LNCAP (cell line): ENCODE measurements around the gene SSTR5.

Source experiments
- TF ChIP-seq, protein P1 (sequence below): fragments of 450-650 bp; IDR thresholded peaks from 2 replicates; pipeline ENCODE4 v1.5.1; 2017; ENCODE audit warnings: mild to moderate bottlenecking

SSTR5 gene

DNA sequence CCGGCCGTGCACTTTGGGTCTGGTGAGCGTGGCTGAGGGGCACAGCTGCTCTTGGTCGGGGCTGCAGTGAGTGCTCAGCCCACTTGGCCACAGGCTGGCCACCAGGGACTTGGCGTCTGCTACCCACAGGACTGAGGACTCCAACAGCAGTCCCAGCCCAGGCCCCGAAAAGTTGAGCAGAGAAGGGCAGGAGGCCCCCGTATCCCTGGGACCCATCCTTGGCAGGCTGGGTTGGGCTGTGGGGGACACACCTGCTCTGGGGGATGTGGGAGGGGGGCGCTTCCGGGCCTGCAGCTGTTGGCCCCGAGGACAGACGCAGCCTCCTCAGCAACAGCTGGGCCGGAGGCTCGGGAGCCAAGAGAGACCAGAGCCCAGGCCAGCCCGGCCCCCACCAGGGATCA, 19.4 kb upstream of the SSTR5 start:
- TF ChIP-seq, protein P1, sequence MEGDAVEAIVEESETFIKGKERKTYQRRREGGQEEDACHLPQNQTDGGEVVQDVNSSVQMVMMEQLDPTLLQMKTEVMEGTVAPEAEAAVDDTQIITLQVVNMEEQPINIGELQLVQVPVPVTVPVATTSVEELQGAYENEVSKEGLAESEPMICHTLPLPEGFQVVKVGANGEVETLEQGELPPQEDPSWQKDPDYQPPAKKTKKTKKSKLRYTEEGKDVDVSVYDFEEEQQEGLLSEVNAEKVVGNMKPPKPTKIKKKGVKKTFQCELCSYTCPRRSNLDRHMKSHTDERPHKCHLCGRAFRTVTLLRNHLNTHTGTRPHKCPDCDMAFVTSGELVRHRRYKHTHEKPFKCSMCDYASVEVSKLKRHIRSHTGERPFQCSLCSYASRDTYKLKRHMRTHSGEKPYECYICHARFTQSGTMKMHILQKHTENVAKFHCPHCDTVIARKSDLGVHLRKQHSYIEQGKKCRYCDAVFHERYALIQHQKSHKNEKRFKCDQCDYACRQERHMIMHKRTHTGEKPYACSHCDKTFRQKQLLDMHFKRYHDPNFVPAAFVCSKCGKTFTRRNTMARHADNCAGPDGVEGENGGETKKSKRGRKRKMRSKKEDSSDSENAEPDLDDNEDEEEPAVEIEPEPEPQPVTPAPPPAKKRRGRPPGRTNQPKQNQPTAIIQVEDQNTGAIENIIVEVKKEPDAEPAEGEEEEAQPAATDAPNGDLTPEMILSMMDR: no peak

DNA sequence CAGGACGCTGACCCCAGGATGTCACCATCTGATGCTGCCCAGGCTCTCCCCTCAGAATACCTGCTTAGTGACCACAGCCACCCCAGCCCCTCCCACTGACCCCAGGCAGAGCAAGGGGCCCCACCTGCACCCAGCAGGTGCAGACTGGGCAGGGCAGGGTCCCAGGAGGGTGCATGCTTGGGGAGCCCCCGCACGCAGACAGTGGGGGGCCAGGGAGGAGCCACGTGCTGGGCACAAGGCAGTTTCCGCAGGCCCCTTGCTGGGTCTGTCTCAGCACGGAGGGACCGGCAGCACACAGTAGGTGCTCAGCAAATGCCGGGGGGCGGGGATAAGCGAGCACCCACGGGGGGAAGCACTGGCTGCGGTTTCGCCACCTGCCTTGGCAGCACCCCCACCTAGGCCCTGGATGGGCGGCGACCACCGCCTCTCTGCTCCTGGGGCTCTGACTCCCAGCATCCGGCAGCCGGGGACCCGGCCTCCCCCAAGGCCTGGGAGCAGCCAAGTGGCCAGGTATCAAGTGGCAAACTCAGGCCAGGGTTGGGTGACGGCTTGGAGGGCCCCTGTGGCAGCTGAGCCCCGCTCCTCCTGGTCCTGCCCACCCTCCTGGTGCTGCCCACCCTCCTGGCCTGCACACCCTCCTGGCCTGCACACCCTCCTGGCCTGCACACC, 18.7 kb upstream of the SSTR5 start:
- TF ChIP-seq, protein P1: no peak

DNA sequence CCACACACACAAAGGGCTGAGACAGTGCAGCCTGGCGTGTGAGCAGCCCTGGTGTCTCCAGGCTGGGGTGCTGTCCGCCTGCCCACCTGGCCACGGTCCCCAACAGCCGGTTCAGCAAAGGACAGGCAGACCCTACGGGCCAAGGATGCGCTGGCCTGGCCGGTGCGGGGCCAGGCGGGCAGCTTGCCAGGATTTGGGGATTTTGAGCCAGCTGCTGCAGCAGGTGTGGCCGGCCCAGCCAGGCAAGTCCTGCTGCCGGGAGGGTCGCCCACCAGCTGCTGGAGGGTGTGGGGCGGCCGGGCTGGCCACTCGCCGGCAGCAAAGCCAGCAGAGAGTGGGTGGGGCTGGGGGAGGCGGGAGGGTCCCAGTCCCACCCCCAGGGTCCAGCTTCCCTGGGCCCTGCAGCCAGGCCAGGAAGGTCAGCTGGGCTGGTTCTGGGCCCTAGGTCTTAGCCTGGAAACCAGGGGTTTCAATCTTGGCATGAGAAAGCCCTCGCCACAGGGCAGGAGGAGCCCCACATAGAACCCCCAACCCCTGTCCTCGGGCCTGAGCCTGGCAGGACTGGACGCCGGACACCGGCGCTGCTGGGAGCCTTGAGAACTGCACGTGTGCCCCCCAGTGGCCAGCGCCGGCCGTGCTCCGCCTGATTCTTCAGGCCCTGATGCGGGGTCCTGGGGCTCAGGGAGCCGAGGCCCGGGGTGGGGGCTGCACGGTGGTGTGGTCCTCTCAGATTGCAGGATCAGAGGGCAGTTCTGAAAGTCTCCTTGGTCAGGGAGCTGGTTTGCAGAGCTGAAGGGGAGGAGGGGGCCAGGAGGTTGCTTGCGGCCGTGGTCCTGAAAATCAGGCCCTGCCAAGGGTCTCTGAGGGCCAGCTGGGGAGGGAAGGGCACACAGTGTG, 17.6 kb upstream of the SSTR5 start:
- TF ChIP-seq, protein P1: peak; percentile 93

DNA sequence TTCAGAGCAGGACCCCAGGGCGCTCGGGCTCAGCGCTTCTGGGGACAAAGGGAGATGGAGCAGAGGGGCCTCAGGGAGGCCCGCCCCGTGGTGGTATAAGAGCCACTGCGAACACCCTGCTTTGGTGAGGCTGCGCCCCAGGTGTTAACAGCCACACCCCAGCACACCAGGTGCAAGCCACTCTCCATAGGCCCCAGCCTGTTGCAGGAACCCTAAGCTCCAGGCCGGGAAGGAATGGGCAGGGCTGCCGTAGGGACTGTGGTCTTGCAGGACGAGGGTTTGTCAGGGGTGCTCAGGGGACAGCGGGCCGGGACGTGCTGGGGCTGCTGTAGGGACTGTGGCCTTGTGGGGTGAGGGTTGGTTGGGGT, 17.0 kb upstream of the SSTR5 start:
- TF ChIP-seq, protein P1: no peak

DNA sequence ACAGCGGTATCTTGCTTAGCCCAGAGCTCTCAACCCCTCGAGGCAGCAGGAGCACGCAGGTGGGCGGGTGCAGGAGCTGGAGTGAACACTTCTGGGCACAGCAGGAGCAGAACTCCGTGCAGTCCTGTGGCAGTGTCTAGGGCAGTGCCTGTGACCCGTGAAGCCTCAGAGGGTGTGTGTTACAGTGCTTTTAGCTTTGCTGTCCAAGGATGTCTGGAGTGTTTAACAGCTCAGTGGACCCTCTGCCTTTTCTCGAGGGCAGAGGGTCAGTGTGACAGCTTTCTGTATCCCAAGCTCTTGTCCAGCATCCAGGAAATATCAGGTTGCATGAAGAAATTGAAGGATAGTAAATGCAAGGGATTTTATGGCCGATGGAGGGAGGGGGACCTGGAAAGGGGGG, 16.4 kb upstream of the SSTR5 start:
- TF ChIP-seq, protein P1: no peak

DNA sequence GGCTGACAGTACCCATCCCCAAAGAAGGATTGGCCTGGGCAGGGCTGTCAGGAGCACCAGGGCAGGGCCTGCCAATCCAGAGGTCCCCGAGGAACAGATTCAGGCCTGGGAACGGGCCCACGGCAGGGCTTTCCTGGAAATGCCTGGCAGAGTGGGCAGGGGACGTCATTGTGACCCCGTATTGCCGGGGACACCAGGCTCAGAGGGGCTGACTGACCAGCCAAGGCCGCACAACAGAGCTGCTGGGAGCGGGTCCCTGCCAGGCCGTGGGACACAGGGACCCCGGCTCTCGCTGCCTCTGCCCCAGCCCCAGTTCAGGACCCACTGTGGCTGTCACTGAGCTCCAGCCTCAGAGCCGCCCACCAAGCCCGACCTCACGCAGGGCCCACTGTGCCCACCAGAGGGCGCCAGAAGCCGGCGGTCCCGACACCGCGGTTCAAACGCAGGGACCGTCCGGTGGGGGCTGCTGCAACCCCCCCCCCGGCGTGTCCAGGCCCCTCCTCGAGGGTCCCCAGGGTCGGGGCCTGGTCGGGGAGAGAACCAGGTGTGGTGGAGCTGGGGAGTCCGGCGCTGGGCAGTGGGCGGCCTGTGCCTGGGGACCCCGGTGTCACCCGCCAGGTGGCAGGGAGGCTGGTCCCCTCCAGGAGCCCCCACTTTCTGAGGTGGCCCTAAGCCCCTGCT, 15.2 kb upstream of the SSTR5 start:
- TF ChIP-seq, protein P1: peak; percentile 91

DNA sequence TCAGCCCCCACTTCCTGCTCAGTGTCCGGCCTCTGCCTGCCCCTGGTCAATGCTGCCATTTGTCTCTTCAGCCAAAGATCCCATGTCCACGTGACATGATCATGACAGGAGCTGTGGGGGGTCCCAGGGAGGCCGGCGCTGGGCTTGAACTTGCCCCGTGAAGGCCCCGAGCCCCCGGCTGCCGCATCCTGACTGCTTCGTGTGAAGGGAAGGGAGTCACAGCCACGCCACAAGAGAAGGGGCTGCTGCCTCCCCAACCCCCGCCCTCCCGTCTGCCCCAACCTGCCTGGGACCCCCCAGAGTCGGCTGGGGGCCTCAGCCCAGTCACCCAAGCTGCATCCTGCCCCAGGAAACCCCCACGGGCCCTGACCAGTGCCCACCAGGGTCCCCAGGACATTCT, 14.3 kb upstream of the SSTR5 start:
- TF ChIP-seq, protein P1: no peak
